KOPT-K1 (cell line): Measurements from ENCODE around the gene PTPN14.

ENCODE experiments used
- H3K27ac ChIP-seq: fragments of 200-600 bp; sonication (generic); 2 replicates; pipeline ENCODE4 v1.5.1; 2016; ENCODE audit warnings: antibody characterized with exemption, mild to moderate bottlenecking, low read depth, low read length; ENCODE audit not compliant: poor library complexity, severe bottlenecking
- H3K36me3 ChIP-seq: fragments of 200-600 bp; sonication (generic); 2 replicates; pipeline ENCODE4 v1.5.1; 2017; ENCODE audit warnings: antibody characterized with exemption, mild to moderate bottlenecking, low read length, moderate library complexity; ENCODE audit not compliant: insufficient read depth
- H3K9me3 ChIP-seq: fragments of 200-600 bp; sonication (generic); 2 replicates; pipeline ENCODE4 v1.5.1; 2017; ENCODE audit warnings: antibody characterized with exemption, low read length, mild to moderate bottlenecking; ENCODE audit not compliant: insufficient read depth, poor library complexity, severe bottlenecking

The PTPN14 gene

GRCh38 chr1:214550857-214551435 lies 456 bp downstream of the PTPN14 start:
- Histone ChIP-seq H3K27ac (no peak overlapping the region), H3K9me3 (no peaks in the 10 kb centered on the region), H3K36me3 (no peaks in the 10 kb centered on the region)

- no peak overlapping the region for H3K27ac ChIP-seq
- H3K36me3 ChIP-seq, result no peaks in the 10 kb centered on the region
- H3K9me3 ChIP-seq, result no peaks in the 10 kb centered on the region
Observed at GRCh38 chr1:214550013-214550856, 1.2 kb downstream of the PTPN14 start.

DNA sequence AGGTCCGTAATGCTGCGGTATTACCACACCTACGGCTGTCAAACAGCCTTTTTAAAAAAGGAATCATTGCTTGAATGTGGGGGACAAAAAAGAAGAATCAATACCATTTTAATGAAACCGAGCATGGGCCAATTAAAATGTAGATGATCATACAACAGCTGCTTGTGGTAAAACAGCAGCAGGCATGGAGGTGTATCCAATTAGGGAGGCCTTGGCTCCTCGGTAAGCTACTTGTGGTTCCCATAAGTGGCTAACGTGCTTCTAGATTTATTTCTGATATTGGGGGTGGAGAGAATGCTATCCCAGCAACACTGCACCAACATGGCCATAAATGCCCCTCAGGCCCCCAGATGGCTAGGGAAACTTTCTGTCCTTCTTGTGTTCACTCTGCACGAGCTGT lies 1.8 kb downstream of the PTPN14 start:
- no peaks in the 10 kb centered on the region for H3K36me3 ChIP-seq
- no peaks in the 10 kb centered on the region for H3K9me3 ChIP-seq
- H3K27ac ChIP-seq, result no peak overlapping the region

GRCh38 chr1:214548988-214549387 lies 2.4 kb downstream of the PTPN14 start:
- Histone ChIP-seq H3K27ac (no peak overlapping the region), H3K36me3 (no peaks in the 10 kb centered on the region), H3K9me3 (no peaks in the 10 kb centered on the region)

DNA sequence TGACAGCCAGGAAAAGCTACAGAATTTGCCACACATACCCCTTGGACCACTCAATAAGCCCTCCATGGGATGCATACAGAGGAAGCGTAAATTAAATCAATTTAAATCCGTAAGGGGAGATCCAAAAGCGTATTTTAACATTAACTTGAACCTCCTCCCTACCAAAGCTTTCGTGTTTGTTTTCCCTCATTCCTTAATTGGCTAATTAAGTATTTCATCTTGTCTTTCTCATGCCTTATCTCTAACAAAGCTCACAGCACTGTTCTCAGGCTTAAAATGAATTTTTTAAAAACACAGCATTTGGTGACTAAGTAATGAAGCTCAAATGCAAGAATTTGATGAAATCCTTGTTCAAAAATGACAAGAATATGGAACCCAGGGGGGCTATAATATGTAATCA lies 3.1 kb downstream of the PTPN14 start:
- Histone ChIP-seq H3K36me3 (no peaks in the 10 kb centered on the region), H3K27ac (no peak overlapping the region)

GRCh38 chr1:214547747-214548146 lies 3.7 kb downstream of the PTPN14 start:
- Histone ChIP-seq H3K27ac (no peak overlapping the region), H3K36me3 (no peaks in the 10 kb centered on the region), H3K9me3 (no peaks in the 10 kb centered on the region)

More for the DNA sequence above, 3.1 kb downstream of the PTPN14 start:
- H3K9me3 ChIP-seq, result no peaks in the 10 kb centered on the region

DNA sequence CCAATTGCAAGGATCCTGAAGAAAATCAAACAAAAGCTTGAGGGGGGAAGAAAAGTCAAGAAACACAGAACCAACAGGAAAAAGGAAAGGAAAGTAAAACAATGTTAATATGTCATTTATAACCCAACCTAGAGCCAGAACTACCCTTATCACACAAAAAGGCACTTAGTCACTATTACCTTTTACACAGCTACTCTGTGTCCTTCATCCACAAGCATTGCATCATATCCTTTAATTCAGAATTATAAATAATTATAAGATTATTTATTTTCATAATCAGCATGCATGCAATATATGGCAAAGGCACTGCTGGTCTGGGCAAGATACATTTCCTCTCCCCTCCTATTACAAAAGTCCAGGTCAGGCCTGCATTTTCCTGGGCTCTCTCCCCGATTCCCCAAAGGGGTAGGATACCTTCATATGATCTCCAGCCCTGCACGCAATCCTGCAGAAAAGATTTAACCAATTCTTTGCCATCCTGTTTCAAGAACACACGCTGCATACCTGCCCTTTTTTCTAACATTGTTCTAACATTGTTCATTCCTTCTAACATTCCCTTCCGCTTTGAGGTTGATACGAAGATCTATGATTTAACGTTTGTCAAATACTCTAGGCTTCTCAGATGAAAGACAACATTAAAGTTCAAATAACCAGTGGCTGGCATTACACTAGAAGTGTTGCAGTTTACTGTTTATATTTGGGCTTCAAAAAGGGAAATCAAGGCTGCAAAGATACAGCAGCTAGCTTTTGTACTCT lies 4.3 kb downstream of the PTPN14 start:
- Histone ChIP-seq H3K9me3 (no peaks in the 10 kb centered on the region), H3K27ac (no peak overlapping the region), H3K36me3 (no peaks in the 10 kb centered on the region)

GRCh38 chr1:214546084-214546483 lies 5.3 kb downstream of the PTPN14 start:
- no peaks in the 10 kb centered on the region for H3K36me3 ChIP-seq
- no peak overlapping the region for H3K27ac ChIP-seq
- no peaks in the 10 kb centered on the region for H3K9me3 ChIP-seq

DNA sequence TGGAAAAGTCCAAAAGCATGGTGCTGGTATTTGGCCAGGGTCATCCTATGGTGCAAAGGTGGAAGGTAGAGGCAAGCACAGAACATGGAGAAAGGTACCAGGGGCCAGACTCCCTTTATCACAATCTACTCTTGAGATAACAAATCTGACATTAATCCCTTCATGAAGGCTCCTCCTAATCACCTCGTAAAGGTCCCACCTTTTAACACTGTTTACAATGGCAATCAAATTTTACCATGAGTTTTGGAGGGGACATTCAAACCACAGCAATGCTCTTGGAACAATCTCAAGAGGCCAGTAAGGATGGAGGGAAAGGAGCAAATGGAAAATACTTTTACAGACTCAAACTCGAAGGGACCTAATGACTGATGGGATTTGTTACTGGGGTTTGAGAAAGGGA lies 6.1 kb downstream of the PTPN14 start:
- Histone ChIP-seq H3K36me3 (no peaks in the 10 kb centered on the region), H3K27ac (no peak overlapping the region), H3K9me3 (no peaks in the 10 kb centered on the region)

GRCh38 chr1:214544791-214545190 lies 6.6 kb downstream of the PTPN14 start:
- H3K36me3 ChIP-seq, result no peaks in the 10 kb centered on the region
- no peaks in the 10 kb centered on the region for H3K9me3 ChIP-seq
- no peak overlapping the region for H3K27ac ChIP-seq

DNA sequence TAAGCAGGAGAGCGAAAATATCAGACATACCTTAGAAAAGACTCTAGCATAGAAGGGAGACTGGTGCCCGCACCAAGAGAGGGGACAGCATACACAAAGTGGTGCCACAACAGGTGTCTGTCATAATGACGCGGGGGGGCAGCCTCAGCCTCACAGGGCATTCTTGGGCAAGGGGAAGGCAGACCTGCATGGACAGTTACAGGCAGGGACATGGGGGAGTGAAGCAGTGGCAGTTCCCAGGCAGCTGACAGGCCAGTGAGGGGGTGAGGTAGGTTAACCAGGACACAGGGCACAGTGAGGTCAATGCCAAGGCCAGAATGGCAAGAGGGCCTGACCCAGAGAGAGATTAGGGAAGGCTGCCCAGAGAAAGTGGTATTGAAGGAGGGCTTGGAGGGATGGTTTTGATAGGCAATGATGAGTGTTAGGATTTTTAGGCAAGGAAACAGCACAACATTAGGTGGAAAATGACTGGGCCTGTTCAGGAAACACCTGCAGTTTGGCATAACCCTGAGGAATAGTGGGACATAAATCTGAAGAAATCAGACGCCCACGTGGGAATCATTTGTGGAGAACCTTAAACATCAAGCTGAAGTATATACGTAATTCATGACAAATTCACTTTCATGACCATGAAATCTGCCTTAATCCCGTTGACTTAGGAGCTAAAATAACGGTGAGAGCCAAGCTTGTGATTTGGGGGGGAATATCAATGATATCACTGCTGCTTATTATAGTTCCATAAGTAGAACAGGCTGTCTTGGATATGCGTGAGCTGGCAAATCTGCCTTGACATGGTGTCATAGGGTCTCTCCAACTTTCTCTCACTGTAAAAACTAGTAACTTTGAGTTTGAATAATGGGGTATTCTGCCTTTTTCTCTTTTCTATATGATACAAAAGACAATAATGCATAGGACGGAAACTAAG lies 8.9 kb downstream of the PTPN14 start:
- no peak overlapping the region for H3K27ac ChIP-seq

DNA sequence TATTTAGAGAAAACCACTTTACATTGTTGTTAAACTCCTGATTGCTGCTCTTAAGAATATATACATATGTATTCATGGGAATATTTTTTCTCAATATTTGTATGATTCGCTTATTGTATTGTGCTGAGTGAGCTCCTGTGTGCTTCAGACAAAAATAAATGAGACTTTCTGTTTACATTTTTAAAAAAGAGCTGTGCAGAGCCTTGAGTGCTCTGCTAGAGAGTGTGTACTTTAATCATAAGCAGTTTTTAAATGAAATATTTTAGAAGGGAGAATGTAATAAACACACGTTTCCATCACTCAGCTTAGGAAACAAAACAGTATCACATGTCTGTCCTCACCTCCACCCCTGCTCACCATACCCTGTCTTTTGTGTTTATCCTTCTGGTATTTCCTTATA lies 9.7 kb downstream of the PTPN14 start:
- H3K9me3 ChIP-seq, result no peaks in the 10 kb centered on the region
- H3K36me3 ChIP-seq, result no peaks in the 10 kb centered on the region
- no peak overlapping the region for H3K27ac ChIP-seq

More for the DNA sequence above, 8.9 kb downstream of the PTPN14 start:
- no peaks in the 10 kb centered on the region for H3K36me3 ChIP-seq
- H3K9me3 ChIP-seq, result no peaks in the 10 kb centered on the region

- Histone ChIP-seq H3K27ac (no peak overlapping the region), H3K9me3 (no peaks in the 10 kb centered on the region), H3K36me3 (no peaks in the 10 kb centered on the region)
Observed at GRCh38 chr1:214541206-214541605, 10.2 kb downstream of the PTPN14 start.

GRCh38 chr1:214540324-214540723 lies 11.1 kb downstream of the PTPN14 start:
- Histone ChIP-seq H3K9me3 (no peaks in the 10 kb centered on the region), H3K27ac (no peak overlapping the region), H3K36me3 (no peaks in the 10 kb centered on the region)
